ENCODE measurements around the gene GRIN2B. TPM values are rescaled to one million over a fixed set of nuclear protein-coding genes. Genes with fewer than 3 reads are reported as not detected.

Gene GRIN2B
- total and polyA plus RNA-seq, 10 of the 15 experiments (the other 5 are each of a cell fraction or from before 2014, with no cell fraction given) = under 0.01 TPM; not detected in 9

GRCh38 chr12:14010989-14011388 lies 29.6 kb upstream of the GRIN2B start:
- Histone ChIP-seq H2AFZ (ENCODE audit: control insufficient read depth, low read depth, low read length) (no peak overlapping the region), H3K4me1 (ENCODE audit: control insufficient read depth, insufficient read depth, low read length) (no peaks in the 10 kb centered on the region), H4K20me1 (ENCODE audit: control insufficient read depth, insufficient read depth) (no peaks in the 10 kb centered on the region), H3K9me3 (replicated peaks; ENCODE audit: control insufficient read depth, insufficient read depth, low read length) (no peaks in the 10 kb centered on the region; the same call in 2 of the 3 replicates), H3K27me3 (replicated peaks in 1 of 2; ENCODE audit: control insufficient read depth in 2 of 2, insufficient read depth in 2 of 2, low read length in 1 of 2) (no peaks in the 10 kb centered on the region), H3K79me2 (ENCODE audit: control insufficient read depth, insufficient read depth, low read length) (no peaks in the 10 kb centered on the region), H3K9ac (ENCODE audit: control insufficient read depth, insufficient read depth, low read length) (no peak overlapping the region), H3K4me3 (no peak overlapping the region), H3K4me2 (ENCODE audit: control insufficient read depth, insufficient read depth) (no peak overlapping the region), H3K36me3 (ENCODE audit: control insufficient read depth in 2 of 2, insufficient read depth in 2 of 2, low read length in 1 of 2) (no peaks in the 10 kb centered on the region), H3K27ac (ENCODE audit: control insufficient read depth, insufficient read depth) (no peak overlapping the region)
- intact Hi-C loops (cut with micrococcal nuclease; ENCODE audit: unreplicated experiment) (no loop called here), in situ Hi-C loops (cut with MboI) (no loop called here)
- ChIA-PET POLR2A (no interaction called here), RAD21 (ENCODE audit: unreplicated experiment) (no interaction called here), CTCF (no interaction called here), SMC1A (ENCODE audit: uncharacterized antibody, unreplicated experiment) (no interaction called here)
- FAIRE-seq (no peak), ATAC-seq (no peak), DNase-seq (ENCODE audit: low read depth, low spot score) (no peak)
- TF ChIP-seq CREB1 (IDR thresholded peaks at IDR 0.05; ENCODE audit: low read depth) = no peak
- no peak for TF ChIP-seq CTCF (IDR thresholded peaks at IDR 0.05 in 2 of 3, conservative IDR thresholded peaks at IDR 0.05 in 1 of 3; ENCODE audit: control insufficient read depth in 2 of 3, extremely low read depth in 1 of 3, insufficient read depth in 1 of 3, low read depth in 3 of 3, low read length in 3 of 3)
- TF ChIP-seq, protein P1, sequence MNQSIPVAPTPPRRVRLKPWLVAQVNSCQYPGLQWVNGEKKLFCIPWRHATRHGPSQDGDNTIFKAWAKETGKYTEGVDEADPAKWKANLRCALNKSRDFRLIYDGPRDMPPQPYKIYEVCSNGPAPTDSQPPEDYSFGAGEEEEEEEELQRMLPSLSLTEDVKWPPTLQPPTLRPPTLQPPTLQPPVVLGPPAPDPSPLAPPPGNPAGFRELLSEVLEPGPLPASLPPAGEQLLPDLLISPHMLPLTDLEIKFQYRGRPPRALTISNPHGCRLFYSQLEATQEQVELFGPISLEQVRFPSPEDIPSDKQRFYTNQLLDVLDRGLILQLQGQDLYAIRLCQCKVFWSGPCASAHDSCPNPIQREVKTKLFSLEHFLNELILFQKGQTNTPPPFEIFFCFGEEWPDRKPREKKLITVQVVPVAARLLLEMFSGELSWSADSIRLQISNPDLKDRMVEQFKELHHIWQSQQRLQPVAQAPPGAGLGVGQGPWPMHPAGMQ (IDR thresholded peaks at IDR 0.05; ENCODE audit: borderline replicate concordance) = no peak
- TF ChIP-seq, protein P2, sequence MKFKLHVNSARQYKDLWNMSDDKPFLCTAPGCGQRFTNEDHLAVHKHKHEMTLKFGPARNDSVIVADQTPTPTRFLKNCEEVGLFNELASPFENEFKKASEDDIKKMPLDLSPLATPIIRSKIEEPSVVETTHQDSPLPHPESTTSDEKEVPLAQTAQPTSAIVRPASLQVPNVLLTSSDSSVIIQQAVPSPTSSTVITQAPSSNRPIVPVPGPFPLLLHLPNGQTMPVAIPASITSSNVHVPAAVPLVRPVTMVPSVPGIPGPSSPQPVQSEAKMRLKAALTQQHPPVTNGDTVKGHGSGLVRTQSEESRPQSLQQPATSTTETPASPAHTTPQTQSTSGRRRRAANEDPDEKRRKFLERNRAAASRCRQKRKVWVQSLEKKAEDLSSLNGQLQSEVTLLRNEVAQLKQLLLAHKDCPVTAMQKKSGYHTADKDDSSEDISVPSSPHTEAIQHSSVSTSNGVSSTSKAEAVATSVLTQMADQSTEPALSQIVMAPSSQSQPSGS (IDR thresholded peaks at IDR 0.05; ENCODE audit: low read length) = no peak
- TF ChIP-seq, protein P3, sequence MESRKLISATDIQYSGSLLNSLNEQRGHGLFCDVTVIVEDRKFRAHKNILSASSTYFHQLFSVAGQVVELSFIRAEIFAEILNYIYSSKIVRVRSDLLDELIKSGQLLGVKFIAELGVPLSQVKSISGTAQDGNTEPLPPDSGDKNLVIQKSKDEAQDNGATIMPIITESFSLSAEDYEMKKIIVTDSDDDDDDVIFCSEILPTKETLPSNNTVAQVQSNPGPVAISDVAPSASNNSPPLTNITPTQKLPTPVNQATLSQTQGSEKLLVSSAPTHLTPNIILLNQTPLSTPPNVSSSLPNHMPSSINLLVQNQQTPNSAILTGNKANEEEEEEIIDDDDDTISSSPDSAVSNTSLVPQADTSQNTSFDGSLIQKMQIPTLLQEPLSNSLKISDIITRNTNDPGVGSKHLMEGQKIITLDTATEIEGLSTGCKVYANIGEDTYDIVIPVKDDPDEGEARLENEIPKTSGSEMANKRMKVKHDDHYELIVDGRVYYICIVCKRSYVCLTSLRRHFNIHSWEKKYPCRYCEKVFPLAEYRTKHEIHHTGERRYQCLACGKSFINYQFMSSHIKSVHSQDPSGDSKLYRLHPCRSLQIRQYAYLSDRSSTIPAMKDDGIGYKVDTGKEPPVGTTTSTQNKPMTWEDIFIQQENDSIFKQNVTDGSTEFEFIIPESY (IDR thresholded peaks at IDR 0.05) = no peak
- no peak for TF ChIP-seq RCOR1 (conservative IDR thresholded peaks at IDR 0.05; ENCODE audit: low read depth, low read length)
- TF ChIP-seq ZNF24 (IDR thresholded peaks at IDR 0.05) = no peak
- no TSS peak for BruUV-seq (replicated peaks)
- WGBS (ENCODE audit: insufficient coverage, insufficient replicate concordance, low lambda C conversion rate, missing lambda C conversion rate) = 69% methylated on average over 1 of the region's 1 CpG
